ENCODE results near the gene FAM72A.
"Not testable (repeated sequence)": the region's sequence is repeated elsewhere in the genome, so short reads cannot be mapped to it uniquely, and the experiment has no call there.

GRCh38 chr1:206218285-206218684 is 15.6 kb upstream of the FAM72A start:
- not testable (repeated sequence) for TF ChIP-seq BHLHE40 (IDR thresholded peaks at IDR 0.05; ENCODE audit: borderline replicate concordance); PKNOX1 (IDR thresholded peaks at IDR 0.05); NFRKB (IDR thresholded peaks at IDR 0.05); HDGF (IDR thresholded peaks at IDR 0.05; ENCODE audit: borderline replicate concordance); SUZ12 (IDR thresholded peaks at IDR 0.05); LEF1 (IDR thresholded peaks at IDR 0.05; ENCODE audit: borderline replicate concordance); FOXK2 (IDR thresholded peaks at IDR 0.05); FOXM1 (IDR thresholded peaks at IDR 0.05; ENCODE audit: borderline replicate concordance); FOXA1 (IDR thresholded peaks at IDR 0.05); CTBP1 (IDR thresholded peaks at IDR 0.05; ENCODE audit: borderline replicate concordance); ELF4 (IDR thresholded peaks at IDR 0.05); ARNT (IDR thresholded peaks at IDR 0.05); TARDBP (IDR thresholded peaks at IDR 0.05); SP1 (IDR thresholded peaks at IDR 0.05)
